ENCODE measurements around the gene ITPK1. TPM values are rescaled to one million over a fixed set of nuclear protein-coding genes. Genes with fewer than 3 reads are reported as not detected.
"Not testable (repeated sequence)": the region's sequence is repeated elsewhere in the genome, so short reads cannot be mapped to it uniquely, and the experiment has no call there.

The ITPK1 gene
- total RNA-seq, 2 experiments from 2014 or later = 17.8 to 34.7 TPM

- no peaks in the 10 kb centered on the region for H3K9me3 ChIP-seq (ENCODE audit: low read length)
- no peak overlapping the region for H2AFZ ChIP-seq (ENCODE audit: low read length)
- no peak overlapping the region for H3K4me2 ChIP-seq (ENCODE audit: low read length)
- H3K79me2 ChIP-seq (ENCODE audit: insufficient read depth, low read depth, low read length) = no peaks in the 10 kb centered on the region
- peak; percentile 71 for TF ChIP-seq CTCF (conservative IDR thresholded peaks at IDR 0.05; ENCODE audit: low read length)
- no peak for TF ChIP-seq EZH2phosphoT487 (IDR thresholded peaks at IDR 0.05; ENCODE audit: borderline replicate concordance, low read depth, low read length)
- H3K36me3 ChIP-seq (ENCODE audit: insufficient read depth, low read length) = no peaks in the 10 kb centered on the region
- CTCF ChIA-PET (ENCODE audit: unreplicated experiment) = interaction anchor here (1.1 kb wide), 1 partner anchor 19 kb away, joined by 7 read pairs; no protein-coding TSS in a partner anchor
- BruUV-seq (replicated peaks) = no TSS peak
- POLR2A ChIA-PET = interaction anchor here (0.6 to 1.6 kb wide), 4 partner anchors 14 to 181 kb away, joined by 3 to 7 read pairs (median 5); no protein-coding TSS in a partner anchor
- DNase-seq (ENCODE audit: low spot score) = peak; percentile 53
- no peak overlapping the region for H3K27ac ChIP-seq (ENCODE audit: low read depth, low read length, poor library complexity, severe bottlenecking)
- H3K4me1 ChIP-seq (ENCODE audit: insufficient read depth, low read length, poor library complexity, severe bottlenecking) = peaks cover 8% of the 10 kb centered on the region
- H3K4me3 ChIP-seq (ENCODE audit: low read depth, low read length, poor library complexity, severe bottlenecking) = no peak overlapping the region
- H3K9me2 ChIP-seq (ENCODE audit: insufficient read depth, low read length) = no peaks in the 10 kb centered on the region
- intact Hi-C loops (cut with micrococcal nuclease; ENCODE audit: unreplicated experiment) = no loop called here
- no peaks in the 10 kb centered on the region for H4K20me1 ChIP-seq (ENCODE audit: insufficient read depth, low read length)
Measured at GRCh38 chr14:93132472-93133065, 16.8 kb upstream of the ITPK1 start.

- H3K4me1 ChIP-seq (ENCODE audit: insufficient read depth, low read length, poor library complexity, severe bottlenecking); H3K36me3 ChIP-seq (ENCODE audit: insufficient read depth, low read length); CTCF ChIA-PET (ENCODE audit: unreplicated experiment); H3K27ac ChIP-seq (ENCODE audit: low read depth, low read length, poor library complexity, severe bottlenecking); H4K20me1 ChIP-seq (ENCODE audit: insufficient read depth, low read length); H3K9me2 ChIP-seq (ENCODE audit: insufficient read depth, low read length); H3K4me2 ChIP-seq (ENCODE audit: low read length); H3K4me3 ChIP-seq (ENCODE audit: low read depth, low read length, poor library complexity, severe bottlenecking); H2AFZ ChIP-seq (ENCODE audit: low read length); H3K79me2 ChIP-seq (ENCODE audit: insufficient read depth, low read depth, low read length); BruUV-seq (replicated peaks); H3K9me3 ChIP-seq (ENCODE audit: low read length); intact Hi-C loops (cut with micrococcal nuclease; ENCODE audit: unreplicated experiment); DNase-seq (ENCODE audit: low spot score): not testable (repeated sequence)
- POLR2A ChIA-PET = interaction anchor here (0.7 to 0.9 kb wide), 2 partner anchors 36 to 167 kb away, joined by 3 to 7 read pairs; no protein-coding TSS in a partner anchor
Measured at GRCh38 chr14:93131257-93131820, 15.6 kb upstream of the ITPK1 start.

GRCh38 chr14:93128725-93129459 is 13.2 kb upstream of the ITPK1 start:
- DNase-seq (ENCODE audit: low spot score) = no peak
- Histone ChIP-seq H3K79me2 (ENCODE audit: insufficient read depth, low read depth, low read length) (no peaks in the 10 kb centered on the region), H3K27ac (ENCODE audit: low read depth, low read length, poor library complexity, severe bottlenecking) (no peak overlapping the region), H3K4me1 (ENCODE audit: insufficient read depth, low read length, poor library complexity, severe bottlenecking) (peaks cover 8% of the 10 kb centered on the region), H3K4me3 (ENCODE audit: low read depth, low read length, poor library complexity, severe bottlenecking) (no peak overlapping the region), H3K4me2 (ENCODE audit: low read length) (no peak overlapping the region), H2AFZ (ENCODE audit: low read length) (no peak overlapping the region), H4K20me1 (ENCODE audit: insufficient read depth, low read length) (no peaks in the 10 kb centered on the region), H3K36me3 (ENCODE audit: insufficient read depth, low read length) (no peaks in the 10 kb centered on the region), H3K9me3 (ENCODE audit: low read length) (no peaks in the 10 kb centered on the region), H3K9me2 (ENCODE audit: insufficient read depth, low read length) (no peaks in the 10 kb centered on the region)
- ChIA-PET CTCF (ENCODE audit: unreplicated experiment) (interaction anchor here (1.2 kb wide), 1 partner anchor 16 kb away, joined by 3 read pairs; no protein-coding TSS in a partner anchor), POLR2A (no interaction called here)
- BruUV-seq (replicated peaks) = no TSS peak
- TF ChIP-seq CTCF (conservative IDR thresholded peaks at IDR 0.05; ENCODE audit: low read length) = no peak
- TF ChIP-seq EZH2phosphoT487 (IDR thresholded peaks at IDR 0.05; ENCODE audit: borderline replicate concordance, low read depth, low read length) = no peak
- intact Hi-C loops (cut with micrococcal nuclease; ENCODE audit: unreplicated experiment) = no loop called here

Measured in OCI-LY7 (cell line).